ENCODE results near the gene FBXO38.

FBXO38 gene

DNA sequence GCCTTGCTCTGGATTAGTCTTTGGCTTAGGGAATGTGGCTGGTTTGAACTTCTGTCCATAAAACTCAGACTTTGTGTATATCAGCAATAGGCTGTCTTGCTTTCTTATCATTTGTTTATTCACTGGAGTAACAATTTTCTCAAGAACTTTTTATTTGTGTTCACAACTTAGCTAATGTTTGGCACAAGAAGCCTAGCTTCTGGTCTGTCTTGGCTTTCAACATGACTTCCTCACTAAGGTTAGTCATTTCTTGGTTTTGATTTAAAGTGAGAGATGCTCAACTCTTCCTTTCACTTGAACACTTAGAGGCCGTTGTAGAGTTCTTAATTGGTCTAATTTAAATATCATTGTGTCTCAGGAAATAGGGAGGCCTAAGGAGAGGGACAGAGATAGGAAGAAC is 4.9 kb downstream of the FBXO38 start:
- Histone ChIP-seq H3K9me3 (replicated peaks in 1 of 2; ENCODE audit: control insufficient read depth in 2 of 2, insufficient read depth in 1 of 2, low read depth in 1 of 2, low read length in 2 of 2) (no peaks in the 10 kb centered on the region), H3K9ac (ENCODE audit: low read depth, low read length, poor library complexity) (no peak overlapping the region), H3K4me2 (ENCODE audit: insufficient read depth, low read length, poor library complexity, severe bottlenecking) (no peak overlapping the region), H3K18ac (ENCODE audit: low read length) (no peak overlapping the region), H3K4me3 (ENCODE audit: low read length in 2 of 2) (no peak overlapping the region), H3K4me1 (ENCODE audit: control insufficient read depth in 2 of 2, insufficient read depth in 1 of 2, low read depth in 1 of 2, low read length in 2 of 2) (peaks cover 0 to 8% of the 10 kb centered on the region in 2 donors), H2BK5ac (ENCODE audit: low read length) (no peak overlapping the region), H3K4ac (ENCODE audit: low read length) (no peak overlapping the region), H3K79me1 (ENCODE audit: low read depth, low read length) (peaks cover 6% of the 10 kb centered on the region), H3K27me3 (ENCODE audit: control insufficient read depth in 3 of 3, insufficient read depth in 3 of 3, low read depth in 1 of 3, low read length in 3 of 3) (no peaks in the 10 kb centered on the region), H3K14ac (ENCODE audit: low read length) (no peak overlapping the region), H2BK12ac (ENCODE audit: low read length) (no peak overlapping the region), H2BK120ac (ENCODE audit: low read depth, low read length) (no peak overlapping the region), H4K8ac (ENCODE audit: low read depth, low read length) (no peak overlapping the region), H3K27ac (replicated peaks; ENCODE audit: low read length) (no peak overlapping the region), H2AK5ac (ENCODE audit: low read depth, low read length) (no peak overlapping the region), H4K91ac (ENCODE audit: low read depth, low read length, poor library complexity) (no peak overlapping the region), H2AFZ (ENCODE audit: low read length) (no peak overlapping the region), H3K23ac (ENCODE audit: low read depth, low read length, poor library complexity) (no peak overlapping the region), H3K36me3 (replicated peaks in 1 of 2; ENCODE audit: control insufficient read depth in 2 of 2, insufficient read depth in 2 of 2, low read length in 2 of 2) (peaks cover 0 to 46% of the 10 kb centered on the region in 2 donors), H2BK15ac (ENCODE audit: low read length) (no peak overlapping the region)
- DNase-seq (ENCODE audit: low spot score), result no peak
- no CpG with 5 or more reads among the region's 1 CpG for WGBS, 2 donors (ENCODE audit: extremely low coverage in 2 of 2, insufficient read length in 2 of 2, insufficient replicate concordance in 1 of 2)

GRCh38 chr5:148390914-148391313 is 7.2 kb downstream of the FBXO38 start:
- no peak overlapping the region for H4K8ac ChIP-seq (ENCODE audit: low read depth, low read length)
- DNase-seq (ENCODE audit: low spot score), result no peak
- no peak overlapping the region for H3K9ac ChIP-seq (ENCODE audit: low read depth, low read length, poor library complexity)
- no peaks in the 10 kb centered on the region for H3K9me3 ChIP-seq (replicated peaks in 1 of 2; ENCODE audit: control insufficient read depth in 2 of 2, insufficient read depth in 1 of 2, low read depth in 1 of 2, low read length in 2 of 2)
- peaks cover 4 to 64% of the 10 kb centered on the region in 2 donors for H3K36me3 ChIP-seq (replicated peaks in 1 of 2; ENCODE audit: control insufficient read depth in 2 of 2, insufficient read depth in 2 of 2, low read length in 2 of 2)
- WGBS, 2 donors (ENCODE audit: extremely low coverage in 2 of 2, insufficient read length in 2 of 2, insufficient replicate concordance in 1 of 2), result no CpG with 5 or more reads among the region's 5 CpGs
- peaks cover 0 to 3% of the 10 kb centered on the region in 2 donors for H3K4me1 ChIP-seq (ENCODE audit: control insufficient read depth in 2 of 2, insufficient read depth in 1 of 2, low read depth in 1 of 2, low read length in 2 of 2)
- H2AFZ ChIP-seq (ENCODE audit: low read length), result no peak overlapping the region
- no peaks in the 10 kb centered on the region for H3K27me3 ChIP-seq (ENCODE audit: control insufficient read depth in 3 of 3, insufficient read depth in 3 of 3, low read depth in 1 of 3, low read length in 3 of 3)
- H3K23ac ChIP-seq (ENCODE audit: low read depth, low read length, poor library complexity), result no peak overlapping the region
- no peak overlapping the region for H3K14ac ChIP-seq (ENCODE audit: low read length)
- H2BK15ac ChIP-seq (ENCODE audit: low read length), result no peak overlapping the region
- no peak overlapping the region for H2BK12ac ChIP-seq (ENCODE audit: low read length)
- no peak overlapping the region for H3K27ac ChIP-seq (replicated peaks; ENCODE audit: low read length)
- no peak overlapping the region for H2BK5ac ChIP-seq (ENCODE audit: low read length)
- H3K4me3 ChIP-seq (ENCODE audit: low read length in 2 of 2), result no peak overlapping the region
- H4K91ac ChIP-seq (ENCODE audit: low read depth, low read length, poor library complexity), result no peak overlapping the region
- H3K4me2 ChIP-seq (ENCODE audit: insufficient read depth, low read length, poor library complexity, severe bottlenecking), result no peak overlapping the region
- H3K18ac ChIP-seq (ENCODE audit: low read length), result no peak overlapping the region
- H3K4ac ChIP-seq (ENCODE audit: low read length), result no peak overlapping the region
- no peak overlapping the region for H2BK120ac ChIP-seq (ENCODE audit: low read depth, low read length)
- no peak overlapping the region for H2AK5ac ChIP-seq (ENCODE audit: low read depth, low read length)
- no peaks in the 10 kb centered on the region for H3K79me1 ChIP-seq (ENCODE audit: low read depth, low read length)

GRCh38 chr5:148391422-148391821 is 7.7 kb downstream of the FBXO38 start:
- no peak overlapping the region for H3K14ac ChIP-seq (ENCODE audit: low read length)
- no peak overlapping the region for H2AFZ ChIP-seq (ENCODE audit: low read length)
- H2BK12ac ChIP-seq (ENCODE audit: low read length), result no peak overlapping the region
- H3K4me2 ChIP-seq (ENCODE audit: insufficient read depth, low read length, poor library complexity, severe bottlenecking), result no peak overlapping the region
- H2AK5ac ChIP-seq (ENCODE audit: low read depth, low read length), result no peak overlapping the region
- H3K27me3 ChIP-seq (ENCODE audit: control insufficient read depth in 3 of 3, insufficient read depth in 3 of 3, low read depth in 1 of 3, low read length in 3 of 3), result no peaks in the 10 kb centered on the region
- no peak overlapping the region for H3K9ac ChIP-seq (ENCODE audit: low read depth, low read length, poor library complexity)
- no peaks in the 10 kb centered on the region for H3K79me1 ChIP-seq (ENCODE audit: low read depth, low read length)
- H3K9me3 ChIP-seq (replicated peaks in 1 of 2; ENCODE audit: control insufficient read depth in 2 of 2, insufficient read depth in 1 of 2, low read depth in 1 of 2, low read length in 2 of 2), result no peaks in the 10 kb centered on the region
- H4K8ac ChIP-seq (ENCODE audit: low read depth, low read length), result no peak overlapping the region
- peaks cover 4 to 65% of the 10 kb centered on the region in 2 donors for H3K36me3 ChIP-seq (replicated peaks in 1 of 2; ENCODE audit: control insufficient read depth in 2 of 2, insufficient read depth in 2 of 2, low read length in 2 of 2)
- H3K4me3 ChIP-seq (ENCODE audit: low read length in 2 of 2), result no peak overlapping the region
- peaks cover 0 to 3% of the 10 kb centered on the region in 2 donors for H3K4me1 ChIP-seq (ENCODE audit: control insufficient read depth in 2 of 2, insufficient read depth in 1 of 2, low read depth in 1 of 2, low read length in 2 of 2)
- no peak overlapping the region for H3K18ac ChIP-seq (ENCODE audit: low read length)
- H2BK120ac ChIP-seq (ENCODE audit: low read depth, low read length), result no peak overlapping the region
- DNase-seq (ENCODE audit: low spot score), result no peak
- no peak overlapping the region for H2BK5ac ChIP-seq (ENCODE audit: low read length)
- H3K27ac ChIP-seq (replicated peaks; ENCODE audit: low read length), result no peak overlapping the region
- H2BK15ac ChIP-seq (ENCODE audit: low read length), result no peak overlapping the region
- WGBS, 2 donors (ENCODE audit: extremely low coverage in 2 of 2, insufficient read length in 2 of 2, insufficient replicate concordance in 1 of 2), result no CpG with 5 or more reads among the region's 1 CpG
- H3K23ac ChIP-seq (ENCODE audit: low read depth, low read length, poor library complexity), result no peak overlapping the region
- no peak overlapping the region for H4K91ac ChIP-seq (ENCODE audit: low read depth, low read length, poor library complexity)
- H3K4ac ChIP-seq (ENCODE audit: low read length), result no peak overlapping the region

- no peak overlapping the region for H2BK120ac ChIP-seq (ENCODE audit: low read depth, low read length)
- no peak overlapping the region for H3K14ac ChIP-seq (ENCODE audit: low read length)
- H3K27ac ChIP-seq (replicated peaks; ENCODE audit: low read length), result no peak overlapping the region
- no peak overlapping the region for H3K18ac ChIP-seq (ENCODE audit: low read length)
- no peak overlapping the region for H3K4me2 ChIP-seq (ENCODE audit: insufficient read depth, low read length, poor library complexity, severe bottlenecking)
- peaks cover 0 to 6% of the 10 kb centered on the region in 2 donors for H3K4me1 ChIP-seq (ENCODE audit: control insufficient read depth in 2 of 2, insufficient read depth in 1 of 2, low read depth in 1 of 2, low read length in 2 of 2)
- no peaks in the 10 kb centered on the region for H3K79me1 ChIP-seq (ENCODE audit: low read depth, low read length)
- no peaks in the 10 kb centered on the region for H3K27me3 ChIP-seq (ENCODE audit: control insufficient read depth in 3 of 3, insufficient read depth in 3 of 3, low read depth in 1 of 3, low read length in 3 of 3)
- no peak overlapping the region for H3K4me3 ChIP-seq (ENCODE audit: low read length in 2 of 2)
- no peak overlapping the region for H2BK5ac ChIP-seq (ENCODE audit: low read length)
- no peak for DNase-seq (ENCODE audit: low spot score)
- no peak overlapping the region for H4K91ac ChIP-seq (ENCODE audit: low read depth, low read length, poor library complexity)
- no CpG with 5 or more reads among the region's 3 CpGs for WGBS, 2 donors (ENCODE audit: extremely low coverage in 2 of 2, insufficient read length in 2 of 2, insufficient replicate concordance in 1 of 2)
- no peak overlapping the region for H3K4ac ChIP-seq (ENCODE audit: low read length)
- H2AFZ ChIP-seq (ENCODE audit: low read length), result no peak overlapping the region
- H3K9me3 ChIP-seq (replicated peaks in 1 of 2; ENCODE audit: control insufficient read depth in 2 of 2, insufficient read depth in 1 of 2, low read depth in 1 of 2, low read length in 2 of 2), result no peaks in the 10 kb centered on the region
- no peak overlapping the region for H3K9ac ChIP-seq (ENCODE audit: low read depth, low read length, poor library complexity)
- no peak overlapping the region for H2BK15ac ChIP-seq (ENCODE audit: low read length)
- H3K36me3 ChIP-seq (replicated peaks in 1 of 2; ENCODE audit: control insufficient read depth in 2 of 2, insufficient read depth in 2 of 2, low read length in 2 of 2), result peaks cover 4 to 73% of the 10 kb centered on the region in 2 donors
- H2BK12ac ChIP-seq (ENCODE audit: low read length), result no peak overlapping the region
- H2AK5ac ChIP-seq (ENCODE audit: low read depth, low read length), result no peak overlapping the region
- no peak overlapping the region for H4K8ac ChIP-seq (ENCODE audit: low read depth, low read length)
- no peak overlapping the region for H3K23ac ChIP-seq (ENCODE audit: low read depth, low read length, poor library complexity)
These were observed 9.6 kb downstream of the FBXO38 start for GRCh38 chr5:148393390-148393741.

Measured in neuronal stem cell (in vitro differentiated cells).